DMS53 treated with DMSO at 0.1 percent for 48 hours (cell line): ENCODE measurements around the gene SHMT2.
A peak's percentile ranks its signal among the peaks of the same experiment; 100 is the strongest.

ENCODE experiments used
- DNase-seq: peaks from one replicate; lab custom pipeline; 2025; ENCODE audit not compliant: unreplicated experiment; lab: John Stamatoyannopoulos, UW

SHMT2 gene

DNA sequence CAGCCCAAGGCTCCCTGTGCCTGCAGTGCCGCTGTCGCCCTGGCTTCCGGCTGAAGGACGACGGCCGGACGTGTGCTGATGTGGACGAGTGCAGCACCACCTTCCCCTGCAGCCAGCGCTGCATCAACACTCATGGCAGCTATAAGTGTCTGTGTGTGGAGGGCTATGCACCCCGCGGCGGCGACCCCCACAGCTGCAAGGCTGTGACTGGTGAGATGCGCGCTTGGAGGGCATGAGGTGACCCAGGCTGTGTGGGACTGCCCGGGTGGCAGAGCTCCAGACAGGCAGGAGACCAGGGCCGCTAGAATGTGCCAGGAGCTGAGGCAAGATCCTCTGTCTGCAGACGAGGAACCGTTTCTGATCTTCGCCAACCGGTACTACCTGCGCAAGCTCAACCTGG is 32.6 kb upstream of the SHMT2 start:
- DNase-seq, result no peak

DNA sequence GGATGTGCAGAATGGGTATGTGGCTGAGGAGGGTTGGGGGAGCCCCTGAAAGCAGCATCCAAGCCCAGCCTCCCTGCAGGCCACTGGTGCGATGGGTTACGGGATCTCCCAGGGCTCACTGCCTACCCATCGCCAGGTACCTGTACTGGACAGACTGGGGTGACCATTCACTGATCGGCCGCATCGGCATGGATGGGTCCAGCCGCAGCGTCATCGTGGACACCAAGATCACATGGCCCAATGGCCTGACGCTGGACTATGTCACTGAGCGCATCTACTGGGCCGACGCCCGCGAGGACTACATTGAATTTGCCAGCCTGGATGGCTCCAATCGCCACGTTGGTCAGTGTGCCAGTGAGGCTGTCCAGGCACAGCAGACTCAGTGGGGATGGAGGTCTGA is 31.2 kb upstream of the SHMT2 start:
- DNase-seq, result no peak

DNA sequence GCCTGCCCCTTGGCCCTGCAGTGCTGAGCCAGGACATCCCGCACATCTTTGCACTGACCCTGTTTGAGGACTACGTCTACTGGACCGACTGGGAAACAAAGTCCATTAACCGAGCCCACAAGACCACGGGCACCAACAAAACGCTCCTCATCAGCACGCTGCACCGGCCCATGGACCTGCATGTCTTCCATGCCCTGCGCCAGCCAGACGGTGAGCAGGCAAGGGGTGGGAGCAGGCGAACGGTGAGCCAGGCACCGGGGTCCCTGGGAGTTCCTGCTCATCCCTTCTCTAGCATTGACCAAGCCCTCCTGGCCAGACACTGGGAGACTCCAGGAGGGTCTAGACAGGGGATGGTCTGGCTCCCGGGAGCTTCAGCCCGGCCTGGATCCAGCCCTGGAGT is 30.3 kb upstream of the SHMT2 start:
- no peak for DNase-seq

GRCh38 chr12:57200497-57200896 is 29.0 kb upstream of the SHMT2 start:
- no peak for DNase-seq

DNA sequence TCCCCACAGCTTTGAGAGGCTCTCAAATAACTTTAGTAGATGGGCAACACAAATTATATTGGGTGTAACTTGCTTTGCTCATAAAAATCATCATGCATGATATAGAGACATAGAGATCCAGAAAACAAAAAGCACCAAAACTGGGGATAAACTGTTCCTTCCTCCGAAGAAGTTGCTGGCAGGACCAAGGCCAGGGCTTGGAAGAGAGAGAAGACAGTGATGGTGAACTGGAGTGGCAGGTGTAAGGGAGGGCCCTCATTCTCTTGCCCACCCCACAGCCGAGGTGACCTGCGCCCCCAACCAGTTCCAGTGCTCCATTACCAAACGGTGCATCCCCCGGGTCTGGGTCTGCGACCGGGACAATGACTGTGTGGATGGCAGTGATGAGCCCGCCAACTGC is 28.3 kb upstream of the SHMT2 start:
- DNase-seq, result no peak

GRCh38 chr12:57201631-57202030 is 27.9 kb upstream of the SHMT2 start:
- no peak for DNase-seq

DNA sequence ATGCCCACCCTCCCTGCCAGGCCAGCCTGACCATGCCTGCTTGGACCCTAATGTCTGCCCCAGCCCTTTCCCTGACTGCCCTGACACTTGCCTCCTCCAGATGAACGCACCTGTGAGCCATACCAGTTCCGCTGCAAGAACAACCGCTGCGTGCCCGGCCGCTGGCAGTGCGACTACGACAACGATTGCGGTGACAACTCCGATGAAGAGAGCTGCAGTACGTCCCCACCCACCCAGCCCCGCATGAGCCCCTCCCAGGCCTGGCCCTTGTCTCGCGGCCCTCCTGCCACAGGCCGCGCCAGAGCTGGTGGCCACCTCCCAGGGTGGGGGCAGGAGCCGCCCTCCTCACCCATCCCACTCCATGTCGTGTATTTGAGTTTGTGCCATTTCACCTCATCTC is 27.2 kb upstream of the SHMT2 start:
- DNase-seq, result no peak

GRCh38 chr12:57203201-57203600 is 26.3 kb upstream of the SHMT2 start:
- no peak for DNase-seq

DNA sequence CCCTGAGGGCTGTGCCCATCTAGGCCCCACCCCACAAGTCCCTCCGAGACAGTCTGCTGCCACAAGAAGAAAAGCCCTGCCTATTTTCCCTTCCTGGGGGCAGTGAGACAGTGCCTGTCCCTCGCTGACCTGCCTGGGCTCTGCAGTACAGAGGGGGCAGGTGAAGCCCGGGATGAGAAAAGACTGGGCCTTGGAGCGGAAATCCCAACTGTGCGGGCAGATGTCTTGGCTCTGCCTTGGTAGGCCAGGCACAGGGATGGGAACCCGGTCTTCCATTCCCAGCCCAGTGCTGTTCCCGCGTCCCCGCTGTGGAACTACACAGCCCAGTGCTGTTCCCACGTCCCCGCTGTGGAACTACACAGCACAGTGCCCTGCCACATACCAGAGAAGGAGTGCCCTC is 25.7 kb upstream of the SHMT2 start:
- no peak for DNase-seq

GRCh38 chr12:57204454-57204853 is 25.1 kb upstream of the SHMT2 start:
- no peak for DNase-seq

GRCh38 chr12:57205186-57205585 is 24.3 kb upstream of the SHMT2 start:
- no peak for DNase-seq

DNA sequence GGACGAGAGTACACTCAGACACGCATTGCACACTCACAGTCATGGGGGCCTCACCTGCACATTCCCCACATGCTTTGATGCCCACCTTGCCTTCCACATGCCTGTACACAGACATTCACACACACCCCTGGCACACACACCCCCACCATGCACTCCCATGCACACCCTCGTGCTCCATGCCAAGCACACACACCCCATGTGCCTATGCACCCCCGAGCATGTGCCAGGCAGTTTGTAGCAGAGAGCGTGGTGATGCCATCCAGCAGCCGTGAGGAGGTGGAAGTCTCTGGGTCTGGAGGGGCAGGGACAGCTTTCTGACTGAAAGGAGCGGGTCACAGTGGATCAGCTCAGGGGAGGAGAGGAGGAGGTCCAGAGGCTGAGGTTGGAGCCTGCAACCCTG is 23.6 kb upstream of the SHMT2 start:
- no peak for DNase-seq

- no peak for DNase-seq
These were observed 21.5 kb upstream of the SHMT2 start for GRCh38 chr12:57207731-57208630.

DNA sequence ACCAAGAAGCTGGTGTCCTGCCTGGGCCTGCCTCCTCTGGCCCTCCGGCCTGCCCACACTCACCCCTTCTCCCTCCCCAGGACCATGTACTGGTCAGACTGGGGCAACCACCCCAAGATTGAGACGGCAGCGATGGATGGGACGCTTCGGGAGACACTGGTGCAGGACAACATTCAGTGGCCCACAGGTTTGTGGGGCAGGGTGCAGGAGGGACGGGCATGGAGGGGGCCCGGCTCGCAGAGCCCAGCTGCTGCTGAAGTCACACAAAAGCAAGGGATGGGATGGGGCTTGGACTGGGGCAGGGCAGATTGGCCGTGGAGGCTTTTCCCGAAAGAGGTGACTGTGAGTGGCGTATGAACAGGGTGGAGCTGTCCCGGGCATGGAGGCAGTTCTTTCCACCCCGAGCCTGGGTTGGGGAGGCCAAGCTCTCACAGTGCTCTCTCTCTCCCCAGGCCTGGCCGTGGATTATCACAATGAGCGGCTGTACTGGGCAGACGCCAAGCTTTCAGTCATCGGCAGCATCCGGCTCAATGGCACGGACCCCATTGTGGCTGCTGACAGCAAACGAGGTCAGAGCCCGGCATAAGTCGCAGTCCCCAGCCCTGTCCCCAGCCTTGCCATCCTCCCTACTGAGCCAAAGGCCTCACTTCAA is 20.8 kb upstream of the SHMT2 start:
- no peak for DNase-seq

GRCh38 chr12:57209916-57210315 is 19.6 kb upstream of the SHMT2 start:
- DNase-seq, result no peak

- no peak for DNase-seq
These were observed 19.1 kb upstream of the SHMT2 start for GRCh38 chr12:57210461-57210860.

- no peak for DNase-seq
These were observed 18.4 kb upstream of the SHMT2 start for GRCh38 chr12:57210926-57211692.

DNA sequence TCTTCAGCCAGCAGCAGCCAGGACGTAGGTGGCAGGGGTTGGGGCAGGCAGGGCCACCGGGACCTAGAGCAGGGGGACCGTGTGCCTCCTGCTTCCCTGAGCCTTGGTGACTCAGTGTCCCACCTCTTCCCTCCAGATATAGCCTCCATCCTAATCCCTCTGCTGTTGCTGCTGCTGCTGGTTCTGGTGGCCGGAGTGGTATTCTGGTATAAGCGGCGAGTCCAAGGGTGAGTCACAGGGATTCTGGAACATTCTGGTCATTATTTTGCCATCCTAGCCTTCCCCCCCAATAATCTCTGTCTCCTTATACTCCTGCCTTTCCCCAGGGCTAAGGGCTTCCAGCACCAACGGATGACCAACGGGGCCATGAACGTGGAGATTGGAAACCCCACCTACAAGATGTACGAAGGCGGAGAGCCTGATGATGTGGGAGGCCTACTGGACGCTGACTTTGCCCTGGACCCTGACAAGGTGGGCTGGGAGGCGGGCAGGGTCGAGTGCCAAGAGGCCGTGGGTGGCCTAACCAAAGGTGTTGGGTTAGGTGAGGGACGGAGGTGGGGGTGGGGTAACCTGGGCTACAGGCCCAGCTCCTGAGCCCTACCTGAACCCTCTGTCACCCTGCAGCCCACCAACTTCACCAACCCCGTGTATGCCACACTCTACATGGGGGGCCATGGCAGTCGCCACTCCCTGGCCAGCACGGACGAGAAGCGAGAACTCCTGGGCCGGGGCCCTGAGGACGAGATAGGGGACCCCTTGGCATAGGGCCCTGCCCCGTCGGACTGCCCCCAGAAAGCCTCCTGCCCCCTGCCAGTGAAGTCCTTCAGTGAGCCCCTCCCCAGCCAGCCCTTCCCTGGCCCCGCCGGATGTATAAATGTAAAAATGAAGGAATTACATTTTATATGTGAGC is 17.5 kb upstream of the SHMT2 start:
- DNase-seq, result no peak

DNA sequence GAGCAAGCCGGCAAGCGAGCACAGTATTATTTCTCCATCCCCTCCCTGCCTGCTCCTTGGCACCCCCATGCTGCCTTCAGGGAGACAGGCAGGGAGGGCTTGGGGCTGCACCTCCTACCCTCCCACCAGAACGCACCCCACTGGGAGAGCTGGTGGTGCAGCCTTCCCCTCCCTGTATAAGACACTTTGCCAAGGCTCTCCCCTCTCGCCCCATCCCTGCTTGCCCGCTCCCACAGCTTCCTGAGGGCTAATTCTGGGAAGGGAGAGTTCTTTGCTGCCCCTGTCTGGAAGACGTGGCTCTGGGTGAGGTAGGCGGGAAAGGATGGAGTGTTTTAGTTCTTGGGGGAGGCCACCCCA is 16.8 kb upstream of the SHMT2 start:
- no peak for DNase-seq

DNA sequence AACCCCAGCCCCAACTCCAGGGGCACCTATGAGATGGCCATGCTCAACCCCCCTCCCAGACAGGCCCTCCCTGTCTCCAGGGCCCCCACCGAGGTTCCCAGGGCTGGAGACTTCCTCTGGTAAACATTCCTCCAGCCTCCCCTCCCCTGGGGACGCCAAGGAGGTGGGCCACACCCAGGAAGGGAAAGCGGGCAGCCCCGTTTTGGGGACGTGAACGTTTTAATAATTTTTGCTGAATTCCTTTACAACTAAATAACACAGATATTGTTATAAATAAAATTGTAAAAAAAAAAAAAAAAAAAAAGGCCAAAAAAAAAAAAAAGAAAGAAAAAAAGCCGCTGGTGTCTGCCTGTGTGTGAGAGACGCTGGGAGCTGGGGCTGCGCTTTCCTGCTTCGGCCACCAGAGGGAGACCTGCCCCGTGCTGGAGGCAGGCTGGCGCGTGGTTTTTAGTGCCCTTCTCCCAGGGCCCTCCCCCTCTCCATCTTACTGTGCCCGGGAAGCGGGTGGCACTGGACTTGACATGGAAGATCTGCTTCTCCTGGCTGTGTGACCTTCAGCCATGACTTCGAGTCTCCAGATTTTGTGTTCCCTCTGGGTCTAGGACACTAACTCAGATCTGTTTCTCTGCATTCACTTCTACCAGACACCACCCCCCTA is 16.3 kb upstream of the SHMT2 start:
- peak; percentile 89 for DNase-seq
